GM19023 (cell line): ENCODE results near the gene CISH.

Experiments
- ATAC-seq: cut with Tn5 transposase; IDR thresholded peaks from one replicate; pipeline ENCODE4 v1.9.1; 2021; ENCODE audit warnings: mild to moderate bottlenecking, moderate library complexity; ENCODE audit not compliant: unreplicated experiment

The CISH gene

DNA sequence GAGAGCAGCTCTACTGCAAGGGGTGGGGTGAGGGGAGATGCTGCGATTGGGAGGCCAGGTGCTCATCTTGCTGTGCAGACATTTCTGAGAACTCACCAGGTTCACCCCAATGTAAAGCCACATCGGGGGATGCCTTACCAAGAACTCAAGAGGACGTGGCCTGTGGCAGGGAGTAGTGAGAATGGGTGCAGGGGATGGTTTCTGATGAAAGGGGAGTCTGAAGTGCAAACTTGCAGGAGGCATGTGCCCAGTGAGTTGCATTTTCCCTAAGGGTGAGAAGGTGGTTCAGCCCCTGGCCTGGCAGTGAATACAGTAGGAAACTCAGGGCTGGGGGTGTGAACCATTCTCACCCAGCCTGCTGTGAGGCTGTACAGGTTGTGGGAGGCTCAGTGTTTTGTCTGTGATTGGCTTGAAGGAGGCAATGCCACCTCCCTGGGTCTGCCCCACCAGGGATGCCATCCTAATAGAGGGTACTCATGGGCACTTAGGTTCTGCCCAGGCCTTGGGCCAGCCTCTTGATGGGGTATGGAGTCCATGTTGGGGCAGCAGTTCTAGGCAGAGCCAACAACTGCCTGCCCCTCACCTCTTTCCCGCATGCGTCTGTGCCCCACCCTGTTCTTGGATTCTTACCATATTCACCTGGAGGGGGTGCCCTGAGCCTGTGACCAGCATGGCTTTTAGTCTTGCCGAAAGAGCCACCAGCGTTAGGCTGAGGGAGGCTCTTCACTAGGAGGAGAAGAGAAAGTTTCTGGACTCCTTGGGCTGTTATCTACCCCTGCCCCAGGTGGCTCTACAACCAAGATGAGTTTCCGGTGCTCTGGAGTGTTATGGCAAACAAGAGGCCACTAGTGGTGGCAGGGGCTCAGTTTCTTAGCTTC lies 37.8 kb downstream of the CISH start:
- no peak for ATAC-seq

- ATAC-seq, result no peak
Observed at GRCh38 chr3:50572801-50573371, 38.7 kb downstream of the CISH start.

- no peak for ATAC-seq
Observed at GRCh38 chr3:50572158-50572557, 39.4 kb downstream of the CISH start.

- no peak for ATAC-seq
Observed at GRCh38 chr3:50571486-50571885, 40.1 kb downstream of the CISH start.

DNA sequence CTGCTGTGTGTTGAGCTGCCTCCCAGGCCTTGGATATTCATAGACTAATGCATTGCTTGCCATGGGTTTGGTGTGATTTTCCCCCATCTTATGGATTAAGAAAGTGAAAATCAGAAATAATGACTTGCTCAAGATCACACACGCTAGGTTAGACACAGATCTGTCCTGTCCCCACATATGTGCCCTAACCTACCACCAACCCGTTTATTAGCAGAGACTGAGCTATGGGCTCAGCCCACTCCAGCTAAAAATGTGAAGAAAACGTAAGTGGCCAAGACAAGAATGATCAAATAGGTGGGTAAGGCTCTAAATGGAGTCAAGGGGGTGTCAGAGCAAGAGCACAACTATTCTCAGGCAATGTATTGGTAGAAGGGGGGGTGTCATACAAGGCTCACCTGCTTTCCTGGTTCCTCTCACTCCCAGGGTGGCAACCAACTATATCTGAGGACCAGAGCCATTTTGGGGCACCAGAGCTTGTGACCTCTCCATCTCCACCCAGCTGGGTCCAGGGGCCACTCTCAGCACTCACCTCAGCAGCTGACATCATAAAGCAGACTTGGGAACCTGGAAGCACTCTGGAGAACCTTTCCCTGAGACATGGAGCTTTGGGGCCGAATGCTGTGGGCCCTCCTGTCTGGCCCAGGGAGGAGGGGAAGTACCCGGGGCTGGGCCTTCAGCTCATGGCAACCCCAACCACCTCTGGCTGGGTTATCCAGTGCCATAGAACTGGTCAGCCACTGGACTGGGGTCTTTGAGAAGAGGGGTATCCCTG lies 40.9 kb downstream of the CISH start:
- no peak for ATAC-seq

DNA sequence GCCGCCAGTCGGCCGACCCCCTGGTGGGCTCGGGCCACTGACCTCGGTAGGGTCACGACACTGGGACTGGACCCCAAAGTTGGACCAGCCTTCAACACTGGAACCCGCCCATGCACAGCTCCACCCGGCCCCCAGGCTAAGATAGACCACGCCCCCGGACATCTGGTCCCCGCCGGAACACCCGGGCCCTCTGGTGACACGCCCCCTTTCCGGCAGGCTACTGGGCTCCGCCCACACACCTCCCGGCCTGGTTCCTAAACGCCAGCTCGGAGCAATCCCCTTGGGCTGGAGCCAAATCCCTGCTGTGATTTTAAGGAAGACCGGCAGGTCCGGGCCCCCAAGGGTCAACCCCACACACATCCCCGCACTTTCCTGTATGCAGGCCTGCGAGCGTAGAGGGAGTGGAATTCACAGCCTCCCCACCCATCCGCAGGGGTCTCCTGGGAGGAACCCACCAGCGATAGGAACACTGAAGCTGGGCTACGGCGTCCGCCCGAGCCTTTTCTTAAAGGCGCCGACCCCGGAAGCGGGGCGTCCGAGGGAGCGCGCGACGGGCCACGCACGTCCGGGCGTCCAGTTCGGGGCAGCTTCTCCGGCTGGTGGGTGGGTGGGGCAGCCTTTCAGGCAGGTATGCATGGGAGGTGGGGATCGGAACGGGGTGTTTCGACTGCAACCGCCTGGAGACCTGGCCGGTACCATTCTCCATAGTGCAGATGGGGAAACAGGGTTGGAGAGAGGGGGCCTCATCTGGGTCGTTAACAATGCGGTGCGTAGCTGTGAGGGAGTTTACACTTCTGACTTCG lies 42.4 kb downstream of the CISH start, which contains the start of gene HEMK1:
TSS of gene HEMK1 (plus strand) at position 576 of the 803 bp plus-strand sequence. CDS start 1,583 bp downstream, outside the sequence.
- ATAC-seq, result peak; percentile 60

DNA sequence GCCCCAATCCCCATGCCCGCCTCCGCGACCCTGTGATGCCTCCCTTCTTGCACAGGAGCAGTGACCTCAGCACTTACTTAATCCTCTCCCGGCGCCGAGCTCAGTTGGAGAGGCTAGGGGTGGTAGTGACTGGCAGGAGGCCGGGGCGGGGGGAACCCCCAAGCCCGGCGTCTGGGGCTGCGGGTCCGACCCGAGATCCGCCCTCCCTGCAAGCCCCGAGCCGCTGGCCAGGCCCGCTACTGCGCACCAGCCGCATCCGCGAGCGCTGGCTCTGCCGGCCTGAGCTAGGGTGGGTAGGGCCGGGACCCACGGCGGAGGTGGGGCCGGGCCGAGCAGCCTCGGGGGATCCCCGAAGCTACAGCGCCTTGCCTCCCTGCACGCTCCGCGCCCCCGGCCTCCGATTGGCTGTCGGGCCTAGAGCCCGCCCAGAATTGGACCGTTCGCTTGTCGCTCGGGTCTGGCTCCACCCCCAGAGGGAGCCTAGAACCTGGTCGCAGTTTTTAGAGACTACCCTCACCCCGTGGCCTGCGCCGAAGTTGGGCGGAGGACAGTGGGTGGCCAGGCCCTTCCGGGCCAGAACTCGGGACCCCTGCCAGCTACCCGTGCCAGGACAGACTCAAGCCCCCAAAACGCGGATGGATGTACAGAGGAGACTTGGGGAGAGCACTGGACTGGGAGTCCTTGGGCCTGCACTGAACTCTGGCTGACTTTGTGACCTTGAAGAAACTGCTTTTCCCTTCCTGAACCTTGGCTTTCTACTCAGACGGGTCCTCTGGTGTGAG lies 44.0 kb downstream of the CISH start, which contains the start of gene C3orf18:
TSS of gene C3orf18 (minus strand) at position 362 of the 782 bp plus-strand sequence. CDS start 2,048 bp downstream, outside the sequence.
- ATAC-seq, result peak; percentile 88

DNA sequence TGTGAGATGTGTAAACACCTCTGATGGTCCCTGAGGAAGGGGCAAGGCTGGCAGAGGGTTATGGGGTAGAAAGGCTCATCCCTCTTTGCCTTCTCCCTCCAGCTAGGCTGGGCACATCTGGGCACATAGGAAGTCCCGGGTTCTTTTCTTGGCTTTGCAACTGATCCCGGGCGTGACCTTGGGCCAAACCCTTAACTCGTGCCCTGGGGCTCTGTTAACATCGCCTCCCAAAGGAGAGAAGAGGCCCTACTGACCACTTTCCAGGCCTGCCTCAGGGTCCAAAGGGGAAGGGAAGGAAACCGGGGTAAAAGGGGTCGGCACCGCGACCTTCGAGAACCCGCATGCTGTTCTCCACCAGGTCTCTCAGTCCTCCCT lies 44.6 kb downstream of the CISH start:
- no peak for ATAC-seq

DNA sequence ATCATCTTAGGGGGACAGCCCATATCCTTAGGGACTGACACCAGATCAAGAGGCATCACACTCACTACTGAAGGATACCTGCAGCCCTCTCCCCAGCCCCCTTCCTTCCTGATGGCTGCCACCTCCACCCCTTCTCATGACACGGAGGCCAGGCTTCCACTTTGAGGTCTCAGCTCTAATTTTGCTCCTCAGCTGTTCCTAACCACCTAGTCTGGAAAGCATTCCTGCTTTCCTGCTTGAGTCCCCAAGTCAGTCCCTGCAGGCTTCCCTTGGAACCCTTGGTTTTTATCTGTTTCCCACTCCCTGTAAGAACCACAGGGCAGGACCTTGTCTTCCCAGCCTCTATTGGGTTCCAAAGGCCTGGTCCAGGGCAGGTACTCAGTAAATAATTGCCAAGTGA lies 47.3 kb downstream of the CISH start:
- no peak for ATAC-seq

- no peak for ATAC-seq
Observed at GRCh38 chr3:50563867-50564266, 47.7 kb downstream of the CISH start.

DNA sequence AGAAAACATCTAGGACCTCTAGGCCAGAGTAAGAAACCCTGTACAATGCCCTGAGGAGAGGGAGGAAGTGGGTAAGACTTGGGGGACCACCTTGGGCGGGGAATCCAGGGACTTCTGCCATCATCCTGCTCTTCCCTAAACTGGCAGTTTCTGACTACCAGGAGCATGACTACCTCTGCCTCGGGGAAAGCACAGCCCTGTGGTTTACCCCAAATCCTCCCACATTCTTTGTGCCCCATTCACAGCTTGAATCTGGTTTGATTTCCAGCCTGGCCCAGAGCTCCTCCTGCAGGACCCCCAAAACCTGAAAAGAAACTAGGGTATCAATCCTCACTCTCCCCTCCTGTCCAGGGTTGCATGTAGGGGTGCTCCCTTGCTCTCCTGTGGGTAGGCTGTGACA lies 48.7 kb downstream of the CISH start:
- no peak for ATAC-seq

DNA sequence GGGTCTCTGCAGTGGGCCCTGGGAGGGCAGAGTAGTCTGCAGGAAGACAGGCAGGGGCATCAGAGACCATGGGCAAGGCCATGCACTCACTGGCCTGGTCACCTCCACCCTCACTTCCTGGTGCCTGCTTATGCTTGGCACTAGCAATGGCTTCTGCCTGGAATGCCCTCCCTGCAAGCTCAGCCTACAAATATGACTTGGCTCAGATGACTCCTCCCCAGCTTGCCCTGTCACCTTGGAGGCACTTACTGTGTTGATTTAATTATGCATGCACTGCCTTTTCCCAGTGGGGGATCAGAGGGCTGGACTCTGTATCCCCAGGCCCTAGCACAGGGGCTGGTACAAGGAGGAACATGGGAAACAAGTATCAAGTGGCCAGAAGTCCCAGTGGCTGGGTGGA lies 51.9 kb downstream of the CISH start:
- ATAC-seq, result no peak

- ATAC-seq, result no peak
Observed at GRCh38 chr3:50557915-50558314, 53.7 kb downstream of the CISH start.

DNA sequence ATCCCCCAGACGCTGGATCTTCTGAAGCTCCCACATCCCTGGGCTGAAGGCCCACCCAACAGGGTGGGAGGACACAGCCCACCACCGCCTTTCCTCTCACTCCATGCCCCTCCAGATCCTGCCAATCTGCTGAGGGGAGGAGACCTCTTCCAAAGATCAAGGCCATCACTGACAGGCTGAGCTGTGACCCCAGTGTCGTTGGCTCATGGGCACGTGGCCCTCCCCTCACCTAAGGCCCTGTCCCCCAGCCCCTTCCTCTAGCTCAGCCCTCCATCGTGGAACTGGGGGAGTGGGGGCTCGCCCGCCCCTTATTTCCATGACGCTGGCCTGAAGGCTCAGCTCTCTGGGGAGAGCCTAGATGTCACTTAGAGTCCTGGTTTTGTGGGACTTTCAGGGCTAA lies 54.5 kb downstream of the CISH start:
- ATAC-seq, result no peak
